ENCODE measurements around the gene ODAD4.

DNA sequence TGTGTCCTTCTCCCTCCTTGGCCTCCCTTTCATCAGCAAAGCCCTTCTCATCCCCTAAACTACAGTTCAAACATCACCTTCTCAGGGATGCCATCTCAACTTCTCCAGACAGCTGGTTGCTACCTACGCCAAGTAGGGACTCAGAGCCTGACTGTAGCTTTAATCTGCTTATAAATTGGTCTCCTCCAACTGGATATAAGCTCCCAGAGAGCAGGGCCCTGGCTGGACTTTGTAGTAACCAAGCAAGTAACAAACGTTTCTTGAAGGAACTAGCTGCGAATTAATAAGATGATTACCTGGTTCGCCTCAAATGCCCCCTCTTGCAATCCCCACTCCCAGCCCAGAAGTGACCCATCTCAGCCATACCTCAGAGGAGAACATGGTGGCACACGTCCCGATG, 47.7 kb upstream of the ODAD4 start:
- TF ChIP-seq, protein P1, sequence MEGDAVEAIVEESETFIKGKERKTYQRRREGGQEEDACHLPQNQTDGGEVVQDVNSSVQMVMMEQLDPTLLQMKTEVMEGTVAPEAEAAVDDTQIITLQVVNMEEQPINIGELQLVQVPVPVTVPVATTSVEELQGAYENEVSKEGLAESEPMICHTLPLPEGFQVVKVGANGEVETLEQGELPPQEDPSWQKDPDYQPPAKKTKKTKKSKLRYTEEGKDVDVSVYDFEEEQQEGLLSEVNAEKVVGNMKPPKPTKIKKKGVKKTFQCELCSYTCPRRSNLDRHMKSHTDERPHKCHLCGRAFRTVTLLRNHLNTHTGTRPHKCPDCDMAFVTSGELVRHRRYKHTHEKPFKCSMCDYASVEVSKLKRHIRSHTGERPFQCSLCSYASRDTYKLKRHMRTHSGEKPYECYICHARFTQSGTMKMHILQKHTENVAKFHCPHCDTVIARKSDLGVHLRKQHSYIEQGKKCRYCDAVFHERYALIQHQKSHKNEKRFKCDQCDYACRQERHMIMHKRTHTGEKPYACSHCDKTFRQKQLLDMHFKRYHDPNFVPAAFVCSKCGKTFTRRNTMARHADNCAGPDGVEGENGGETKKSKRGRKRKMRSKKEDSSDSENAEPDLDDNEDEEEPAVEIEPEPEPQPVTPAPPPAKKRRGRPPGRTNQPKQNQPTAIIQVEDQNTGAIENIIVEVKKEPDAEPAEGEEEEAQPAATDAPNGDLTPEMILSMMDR (IDR thresholded peaks at IDR 0.05; ENCODE audit: low read depth, low read length), result no peak
- TF ChIP-seq EZH2phosphoT487 (IDR thresholded peaks at IDR 0.05; ENCODE audit: low read depth), result no peak
